Right ventricle myocardium inferior (tissue), 1 donor: ENCODE results near the gene NFKBIE. TPM values are rescaled to one million over a fixed set of nuclear protein-coding genes. Genes with fewer than 3 reads are reported as not detected.
"Not testable (repeated sequence)": the region's sequence is repeated elsewhere in the genome, so short reads cannot be mapped to it uniquely, and the experiment has no call there.

Experiments
- ATAC-seq: fragments of 200-7000 bp; cut with Tn5 transposase; one replicate; pipeline ENCODE4 v1.9.1; 2020; ENCODE audit warnings: mild to moderate bottlenecking, moderate library complexity
- DNase-seq: peaks from one replicate; pipeline ENCODE4 v3.0.0; 2021; ENCODE audit errors: missing footprints
- intact Hi-C: fragments of 100-400 bp; cut with DNase I; formaldehyde crosslinking; loops from one replicate; pipeline ENCODE4 v1.11.0; 2022
- total RNA-seq: library from RNA; stranded (reverse); fragmentation: NEBNext Ultra II Directional; extraction: Animal tissue kit (Norgen Biotek cat#: 25700); gene quantifications from one replicate; pipeline ENCODE4 v1.2.1, GENCODE V29; 2021
- donor health status: DM: no; HTN: yes; CAD: no; lungs with severe emphysema.

The NFKBIE gene
- total RNA-seq, 1 donor from 2014 or later: 2.4 TPM

- DNase-seq (no peak), ATAC-seq (no peak)
- intact Hi-C loops: no loop called here
Measured at GRCh38 chr6:44235891-44236516, 29.3 kb downstream of the NFKBIE start.

- ATAC-seq: no peak
- DNase-seq: no peak
- intact Hi-C loops: no loop called here
Measured at GRCh38 chr6:44235269-44235668, 30.1 kb downstream of the NFKBIE start.

DNA sequence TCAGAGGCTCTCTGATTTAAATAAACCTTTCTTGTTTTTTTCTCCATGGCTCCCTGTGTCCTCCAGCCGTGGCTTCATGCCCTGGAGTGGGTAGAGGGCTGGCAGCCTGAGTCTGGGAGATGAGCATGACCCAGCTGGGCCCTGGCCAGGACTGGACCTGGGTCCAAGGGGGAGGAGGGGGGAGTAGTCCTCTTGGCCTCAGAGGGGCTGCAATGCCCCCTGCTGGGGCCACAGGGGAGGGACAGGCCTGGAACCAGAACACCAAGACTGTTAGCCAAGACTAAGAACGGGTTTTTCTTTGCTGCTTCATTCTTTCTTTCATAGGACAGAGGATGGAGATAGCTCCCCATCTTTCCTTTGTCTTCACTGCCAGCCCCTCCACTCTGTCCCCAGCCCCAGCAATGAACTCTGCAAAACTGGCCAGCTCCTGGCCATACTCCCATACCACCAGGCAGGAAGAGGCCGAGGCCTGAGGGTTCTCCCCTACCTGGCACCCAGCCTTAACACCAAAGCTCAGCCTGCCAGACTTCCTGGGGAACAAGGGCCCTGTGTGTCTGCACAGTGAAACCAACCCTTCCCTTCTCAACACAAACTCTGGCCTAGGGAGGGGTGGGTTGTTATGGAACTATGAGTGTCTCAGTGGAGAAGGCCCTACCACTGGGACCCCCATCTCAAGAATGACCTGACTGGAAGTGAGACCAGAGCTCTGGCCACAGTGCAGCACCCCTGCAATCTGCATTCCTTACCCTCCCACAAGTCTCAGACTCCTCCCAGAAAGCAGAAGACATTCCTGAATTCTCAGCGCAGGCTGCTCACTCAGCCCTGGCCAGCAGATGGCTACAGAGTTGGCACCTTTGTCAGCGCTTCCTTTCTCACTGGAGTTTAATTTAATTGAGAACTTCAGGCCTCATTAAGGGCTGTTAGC, 31.0 kb downstream of the NFKBIE start:
- intact Hi-C loops: loop anchor here (1.0 kb wide), 2 partner anchors 13 to 62 kb away; no protein-coding TSS in a partner anchor
- peak; percentile 89 for DNase-seq
- ATAC-seq: peak; percentile 59

GRCh38 chr6:44233567-44234100, 31.7 kb downstream of the NFKBIE start:
- peak; percentile 63 for DNase-seq
- intact Hi-C loops: loop anchor here (1.0 kb wide), 2 partner anchors 12 to 61 kb away; no protein-coding TSS in a partner anchor

GRCh38 chr6:44232676-44233566, 32.4 kb downstream of the NFKBIE start:
- ATAC-seq (no peak), DNase-seq (no peak)
- intact Hi-C loops: no loop called here

More at GRCh38 chr6:44233567-44234100, 31.7 kb downstream of the NFKBIE start:
- no peak for ATAC-seq

GRCh38 chr6:44231426-44231825, 33.9 kb downstream of the NFKBIE start:
- DNase-seq, intact Hi-C loops, ATAC-seq: not testable (repeated sequence)

- ATAC-seq: no peak
- intact Hi-C loops: no loop called here
- DNase-seq: no peak
Measured at GRCh38 chr6:44230034-44230675, 35.2 kb downstream of the NFKBIE start.

DNA sequence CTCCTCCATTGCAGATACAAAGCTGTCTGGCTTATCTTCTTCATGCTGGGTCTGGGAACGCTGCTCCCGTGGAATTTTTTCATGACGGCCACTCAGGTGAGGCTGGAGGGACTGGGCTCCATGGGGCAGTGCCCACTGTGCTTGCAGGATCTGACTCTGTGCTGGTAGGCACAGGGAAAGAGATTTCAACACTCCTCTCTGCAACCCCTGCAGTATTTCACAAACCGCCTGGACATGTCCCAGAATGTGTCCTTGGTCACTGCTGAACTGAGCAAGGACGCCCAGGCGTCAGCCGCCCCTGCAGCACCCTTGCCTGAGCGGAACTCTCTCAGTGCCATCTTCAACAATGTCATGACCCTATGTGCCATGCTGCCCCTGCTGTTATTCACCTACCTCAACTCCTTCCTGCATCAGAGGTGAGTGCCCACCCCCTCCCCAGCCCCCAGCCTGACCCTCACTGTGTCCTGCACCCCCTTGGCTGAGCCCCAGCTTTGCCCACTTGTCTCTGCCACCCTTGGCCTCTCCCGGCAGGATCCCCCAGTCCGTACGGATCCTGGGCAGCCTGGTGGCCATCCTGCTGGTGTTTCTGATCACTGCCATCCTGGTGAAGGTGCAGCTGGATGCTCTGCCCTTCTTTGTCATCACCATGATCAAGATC, 35.8 kb downstream of the NFKBIE start:
- DNase-seq (peak; percentile 71), ATAC-seq (peak; percentile 60)
- intact Hi-C loops: loop anchor here (10.0 kb wide), 1 partner anchor 455 kb away; the partner anchor contains the start of gene VEGFA

DNA sequence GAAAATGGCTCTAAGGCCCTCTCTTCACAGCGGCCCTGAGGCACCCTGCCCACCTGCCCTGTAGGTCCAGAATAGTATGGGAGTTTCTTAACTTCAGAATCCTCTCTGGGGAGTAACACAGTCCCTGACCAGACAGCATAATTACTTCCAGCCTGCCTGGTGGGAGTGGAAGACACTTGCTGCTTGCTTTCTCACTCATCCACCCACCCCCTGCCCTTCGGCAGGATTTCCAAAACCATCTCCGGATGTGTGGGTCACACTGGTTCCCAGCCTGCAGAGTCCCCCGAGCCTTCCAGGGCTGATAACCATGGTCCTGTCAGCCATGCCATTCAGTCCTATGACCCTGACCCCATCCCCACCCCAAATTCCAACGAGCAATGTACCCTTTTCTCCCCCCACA, 36.5 kb downstream of the NFKBIE start:
- intact Hi-C loops: loop anchor here (10.0 kb wide), 1 partner anchor 454 kb away; the partner anchor contains the start of gene VEGFA
- DNase-seq (no peak), ATAC-seq (no peak)

DNA sequence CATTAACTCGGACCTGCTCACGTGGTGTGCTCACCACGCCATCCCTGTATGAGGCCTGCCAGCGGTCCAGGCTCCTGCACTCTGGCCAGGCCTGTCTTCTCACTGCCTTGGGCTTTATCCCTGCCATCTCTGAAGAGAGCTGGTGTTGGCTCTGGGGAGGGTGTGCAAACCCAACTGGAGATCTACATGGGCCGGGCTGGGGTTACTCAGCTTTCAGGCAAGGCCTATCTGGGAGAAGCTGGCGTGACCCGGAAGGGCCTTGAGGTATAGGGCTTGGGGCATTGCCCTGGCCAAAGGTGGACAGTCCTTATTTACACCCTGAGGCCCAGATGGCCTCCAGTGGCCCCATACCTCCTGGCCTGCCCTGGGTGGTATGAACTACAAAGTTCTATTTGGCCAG, 36.9 kb downstream of the NFKBIE start:
- intact Hi-C loops: loop anchor here (10.0 kb wide), 1 partner anchor 454 kb away; the partner anchor contains the start of gene VEGFA
- DNase-seq (no peak), ATAC-seq (no peak)

- ATAC-seq: no peak
Measured at GRCh38 chr6:44228031-44228430, 37.3 kb downstream of the NFKBIE start.

DNA sequence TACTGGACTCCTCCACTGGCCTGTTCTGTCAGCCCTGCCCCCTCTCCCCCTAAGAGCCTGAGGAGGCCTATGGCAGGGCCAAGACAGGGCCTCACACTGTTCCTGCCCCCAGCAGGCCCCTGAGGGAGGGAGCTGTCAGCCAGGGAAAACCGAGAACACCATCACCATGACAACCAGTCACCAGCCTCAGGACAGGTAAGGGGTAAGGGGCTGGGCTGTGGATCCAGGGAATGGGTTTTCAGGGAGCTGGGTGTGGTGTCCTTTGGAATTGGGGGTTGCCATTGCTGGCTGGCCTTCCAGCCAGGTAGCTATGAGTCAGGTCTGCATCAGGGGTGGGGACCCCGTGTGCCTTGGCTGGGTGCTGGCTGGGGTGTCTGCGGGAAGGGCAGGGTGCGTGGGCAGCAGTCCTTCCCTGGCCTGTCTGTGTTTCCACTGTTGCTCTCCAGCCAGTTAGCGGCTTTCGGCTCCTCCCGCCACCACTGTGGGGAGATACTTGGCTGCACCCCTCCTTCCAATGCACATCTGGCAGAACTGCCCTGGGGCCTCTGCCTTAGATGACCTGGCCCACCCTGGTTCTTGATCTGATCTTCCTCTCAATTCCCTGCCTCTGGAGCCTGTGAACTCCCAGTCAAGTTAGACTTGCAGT, 38.1 kb downstream of the NFKBIE start:
- intact Hi-C loops: loop anchor here (10.0 kb wide), 1 partner anchor 452 kb away; the partner anchor contains the start of gene VEGFA
- DNase-seq (no peak), ATAC-seq (peak; percentile 7)

More at GRCh38 chr6:44228031-44228430, 37.3 kb downstream of the NFKBIE start:
- intact Hi-C loops: loop anchor here (10.0 kb wide), 1 partner anchor 453 kb away; the partner anchor contains the start of gene VEGFA
- DNase-seq: no peak

DNA sequence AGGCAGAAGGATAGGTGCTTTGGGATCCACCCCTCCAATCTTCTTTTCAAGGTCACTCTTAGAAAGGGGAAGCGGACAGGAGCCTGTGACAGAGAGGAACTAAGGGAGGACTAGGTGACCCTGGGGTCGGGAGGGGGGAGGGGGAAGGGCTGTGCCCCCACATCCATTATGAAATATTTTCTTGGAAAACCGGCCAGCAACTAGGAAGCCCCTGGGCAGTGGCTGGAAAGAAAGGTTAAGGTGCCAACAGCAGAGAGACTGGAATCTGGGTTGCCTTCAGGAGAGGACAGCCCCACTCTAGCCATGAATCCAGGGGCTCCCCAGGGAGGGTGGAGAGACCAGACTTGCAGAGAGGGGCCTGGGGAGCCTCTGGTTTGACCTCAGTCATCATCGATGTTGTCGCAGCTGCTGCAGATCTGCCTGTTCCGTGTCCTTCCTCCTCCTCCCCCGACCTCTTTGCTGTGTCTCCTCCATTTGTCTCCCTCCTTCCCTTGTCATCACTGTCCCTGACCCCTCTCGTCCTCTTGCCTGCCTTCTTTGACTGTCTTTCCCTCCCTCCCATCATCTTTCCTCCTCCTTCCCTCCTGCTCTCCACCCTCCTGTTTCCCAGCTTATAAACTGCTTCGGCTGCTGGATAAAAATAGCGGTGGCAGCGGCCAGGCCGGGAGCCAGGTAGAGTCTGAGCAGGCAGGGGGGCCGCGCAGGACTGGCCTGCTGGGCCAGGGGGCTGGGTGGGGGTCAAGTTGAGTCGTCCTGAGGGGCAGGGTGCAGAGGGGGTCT, 38.8 kb downstream of the NFKBIE start:
- intact Hi-C loops: loop anchor here (10.0 kb wide), 1 partner anchor 452 kb away; the partner anchor contains the start of gene VEGFA
- ATAC-seq (peak; percentile 23), DNase-seq (peak; percentile 74)

DNA sequence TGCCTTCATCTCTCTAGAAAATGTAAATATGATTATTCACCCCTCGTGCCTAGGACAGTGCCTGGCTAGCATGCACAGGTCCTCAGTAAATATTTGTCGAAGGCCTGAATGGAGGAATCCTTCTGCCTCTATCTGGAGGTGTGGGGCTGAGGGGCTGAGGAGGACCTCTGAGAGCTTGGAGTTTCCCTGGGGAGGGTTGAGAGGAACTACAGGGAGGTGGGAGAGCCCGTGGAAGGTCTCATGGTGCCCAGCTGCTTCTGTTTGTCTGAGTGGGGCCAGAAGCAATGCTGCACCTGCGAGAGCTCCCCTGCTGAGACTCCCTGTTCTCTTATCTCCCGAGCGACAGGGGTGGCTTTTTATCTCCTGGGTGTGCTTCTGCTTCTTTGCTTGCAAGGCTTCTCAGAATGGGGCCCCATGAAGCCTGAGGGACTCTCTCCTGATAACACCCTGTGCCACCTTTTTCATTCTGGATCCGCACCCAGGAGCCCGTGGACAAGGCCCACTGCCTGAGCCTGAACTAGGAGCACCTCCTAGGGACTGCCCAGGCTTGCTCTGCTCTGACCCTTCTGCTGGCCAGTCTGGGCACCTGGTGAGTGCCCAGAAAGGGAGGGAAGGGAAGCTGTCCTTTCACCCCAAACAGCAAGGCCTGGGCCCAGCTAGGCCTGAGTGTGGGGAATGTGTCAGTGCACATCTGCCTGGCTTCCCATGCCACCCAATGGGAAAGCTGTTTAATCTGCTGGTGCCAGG, 39.6 kb downstream of the NFKBIE start:
- ATAC-seq (no peak), DNase-seq (no peak)
- intact Hi-C loops: loop anchor here (10.0 kb wide), 1 partner anchor 451 kb away; the partner anchor contains the start of gene VEGFA

GRCh38 chr6:44224965-44225305, 40.4 kb downstream of the NFKBIE start:
- DNase-seq (no peak), ATAC-seq (no peak)
- intact Hi-C loops: loop anchor here (10.0 kb wide), 1 partner anchor 450 kb away; the partner anchor contains the start of gene VEGFA
